Muscle layer of colon (tissue), 2 donors: ENCODE measurements around the gene IGF1R.

Source experiments
- H3K27ac ChIP-seq: one replicate; pipeline ENCODE4 v1.7.0; 2013; ENCODE audit warnings: low read depth, mild to moderate bottlenecking, low read length, moderate library complexity
- H3K27me3 ChIP-seq, 2 donors: one replicate each; pipeline ENCODE4 v1.7.0; 2013; ENCODE audit warnings: low read length in 2 of 2, mild to moderate bottlenecking in 2 of 2; ENCODE audit not compliant: insufficient read depth in 2 of 2, control insufficient read depth in 1 of 2
- H3K36me3 ChIP-seq: one replicate; pipeline ENCODE4 v1.7.0; 2013; ENCODE audit warnings: mild to moderate bottlenecking, low read length; ENCODE audit not compliant: insufficient read depth
- H3K4me1 ChIP-seq: one replicate; pipeline ENCODE4 v1.7.0; 2013; ENCODE audit warnings: mild to moderate bottlenecking, low read length; ENCODE audit not compliant: insufficient read depth
- H3K4me3 ChIP-seq, 2 donors: one replicate each; pipeline ENCODE4 v1.7.0; 2013; ENCODE audit warnings: low read length in 2 of 2, low read depth in 1 of 2, mild to moderate bottlenecking in 1 of 2, moderate library complexity in 1 of 2
- H3K9ac ChIP-seq: one replicate; pipeline ENCODE4 v1.7.0; 2013; ENCODE audit warnings: low read length
- H3K9me3 ChIP-seq: one replicate; pipeline ENCODE4 v1.7.0; 2013; ENCODE audit warnings: mild to moderate bottlenecking, low read length
- donor health status: abdominal sarcoma.
- donor health status: Adenocarcinoma of cecum.

Gene IGF1R

GRCh38 chr15:98760112-98760826, 111.9 kb downstream of the IGF1R start:
- no peaks in the 10 kb centered on the region for H3K36me3 ChIP-seq
- H3K9me3 ChIP-seq: no peaks in the 10 kb centered on the region
- H3K4me3 ChIP-seq: no peak overlapping the region
- no peaks in the 10 kb centered on the region for H3K27me3 ChIP-seq
- peaks cover 43% of the 10 kb centered on the region for H3K4me1 ChIP-seq
- no peak overlapping the region for H3K9ac ChIP-seq
- peak overlapping the region; percentile 31 for H3K27ac ChIP-seq

- no peaks in the 10 kb centered on the region for H3K27me3 ChIP-seq
- H3K36me3 ChIP-seq: no peaks in the 10 kb centered on the region
- H3K9me3 ChIP-seq: no peaks in the 10 kb centered on the region
- H3K27ac ChIP-seq: no peak overlapping the region
- H3K4me3 ChIP-seq: no peak overlapping the region
- peaks cover 43% of the 10 kb centered on the region for H3K4me1 ChIP-seq
- no peak overlapping the region for H3K9ac ChIP-seq
Observed at GRCh38 chr15:98760975-98761374, 112.6 kb downstream of the IGF1R start.

GRCh38 chr15:98763179-98763578, 114.8 kb downstream of the IGF1R start:
- H3K27ac ChIP-seq: no peak overlapping the region

GRCh38 chr15:98764291-98764690, 116.0 kb downstream of the IGF1R start:
- Histone ChIP-seq H3K9me3 (no peaks in the 10 kb centered on the region), H3K36me3 (no peaks in the 10 kb centered on the region), H3K9ac (no peak overlapping the region), H3K27me3 (no peaks in the 10 kb centered on the region), H3K27ac (no peak overlapping the region), H3K4me3 (no peak overlapping the region), H3K4me1 (peaks cover 34% of the 10 kb centered on the region)

More at GRCh38 chr15:98763179-98763578, 114.8 kb downstream of the IGF1R start:
- peaks cover 43% of the 10 kb centered on the region for H3K4me1 ChIP-seq
- H3K9ac ChIP-seq: no peak overlapping the region
- no peak overlapping the region for H3K4me3 ChIP-seq
- H3K9me3 ChIP-seq: no peaks in the 10 kb centered on the region
- H3K27me3 ChIP-seq: no peaks in the 10 kb centered on the region
- H3K36me3 ChIP-seq: no peaks in the 10 kb centered on the region

- Histone ChIP-seq H3K27ac (no peak overlapping the region), H3K27me3 (no peaks in the 10 kb centered on the region), H3K4me1 (peaks cover 26% of the 10 kb centered on the region), H3K9ac (no peak overlapping the region), H3K36me3 (no peaks in the 10 kb centered on the region), H3K9me3 (no peaks in the 10 kb centered on the region), H3K4me3 (no peak overlapping the region)
Observed at GRCh38 chr15:98765610-98766009, 117.3 kb downstream of the IGF1R start.

- Histone ChIP-seq H3K9ac (no peak overlapping the region), H3K27ac (no peak overlapping the region), H3K27me3 (no peaks in the 10 kb centered on the region), H3K9me3 (no peaks in the 10 kb centered on the region), H3K4me1 (peaks cover 24% of the 10 kb centered on the region), H3K36me3 (no peaks in the 10 kb centered on the region), H3K4me3 (no peak overlapping the region)
Observed at GRCh38 chr15:98767692-98768091, 119.4 kb downstream of the IGF1R start.

GRCh38 chr15:98769867-98770266, 121.5 kb downstream of the IGF1R start:
- Histone ChIP-seq H3K27me3 (no peaks in the 10 kb centered on the region), H3K27ac (no peak overlapping the region), H3K36me3 (no peaks in the 10 kb centered on the region)

GRCh38 chr15:98770984-98771383, 122.6 kb downstream of the IGF1R start:
- Histone ChIP-seq H3K9me3 (no peaks in the 10 kb centered on the region), H3K4me1 (peaks cover 12% of the 10 kb centered on the region), H3K27me3 (no peaks in the 10 kb centered on the region), H3K4me3 (no peak overlapping the region), H3K9ac (no peak overlapping the region), H3K27ac (no peak overlapping the region), H3K36me3 (no peaks in the 10 kb centered on the region)

More at GRCh38 chr15:98769867-98770266, 121.5 kb downstream of the IGF1R start:
- Histone ChIP-seq H3K4me3 (no peak overlapping the region), H3K9ac (no peak overlapping the region), H3K4me1 (peaks cover 12% of the 10 kb centered on the region), H3K9me3 (no peaks in the 10 kb centered on the region)

- H3K4me3 ChIP-seq: no peak overlapping the region
- H3K4me1 ChIP-seq: peaks cover 16% of the 10 kb centered on the region
- no peaks in the 10 kb centered on the region for H3K27me3 ChIP-seq
- no peak overlapping the region for H3K9ac ChIP-seq
- H3K9me3 ChIP-seq: no peaks in the 10 kb centered on the region
- H3K27ac ChIP-seq: no peak overlapping the region
- no peaks in the 10 kb centered on the region for H3K36me3 ChIP-seq
Observed at GRCh38 chr15:98771541-98771940, 123.2 kb downstream of the IGF1R start.

GRCh38 chr15:98772895-98773294, 124.6 kb downstream of the IGF1R start:
- no peak overlapping the region for H3K27ac ChIP-seq
- H3K9me3 ChIP-seq: no peaks in the 10 kb centered on the region
- H3K4me1 ChIP-seq: peaks cover 29% of the 10 kb centered on the region
- H3K4me3 ChIP-seq: no peak overlapping the region
- no peaks in the 10 kb centered on the region for H3K27me3 ChIP-seq
- H3K36me3 ChIP-seq: no peaks in the 10 kb centered on the region
- H3K9ac ChIP-seq: no peak overlapping the region

- no peak overlapping the region for H3K27ac ChIP-seq
- H3K4me3 ChIP-seq: no peak overlapping the region
- no peak overlapping the region for H3K9ac ChIP-seq
- H3K9me3 ChIP-seq: no peaks in the 10 kb centered on the region
- H3K4me1 ChIP-seq: peaks cover 33% of the 10 kb centered on the region
- H3K27me3 ChIP-seq: no peaks in the 10 kb centered on the region
- no peaks in the 10 kb centered on the region for H3K36me3 ChIP-seq
Observed at GRCh38 chr15:98773616-98774015, 125.3 kb downstream of the IGF1R start.
